ENCODE measurements around the gene DNER.

DNA sequence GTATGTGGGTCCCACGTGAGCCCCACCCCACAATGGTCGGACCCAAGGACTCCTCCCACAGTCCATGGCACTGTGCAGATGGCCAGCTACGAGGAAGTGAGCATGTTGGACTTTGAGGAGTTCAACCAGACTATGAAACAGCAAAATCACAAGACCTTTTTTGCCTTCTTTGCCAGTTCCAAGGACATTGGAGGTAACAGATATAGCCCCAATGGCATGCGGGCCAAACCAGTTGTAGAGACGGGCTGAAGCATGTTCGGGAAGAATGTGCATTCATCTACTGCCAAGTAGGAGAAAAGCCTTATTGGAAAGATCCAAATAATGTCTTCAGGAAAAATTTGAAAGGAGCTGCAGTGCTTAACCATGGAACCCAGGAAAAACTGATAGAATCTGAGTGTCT is 12.6 kb downstream of the DNER start:
- no peak for TF ChIP-seq POLR2A (IDR thresholded peaks at IDR 0.05)
- TF ChIP-seq, protein P1, sequence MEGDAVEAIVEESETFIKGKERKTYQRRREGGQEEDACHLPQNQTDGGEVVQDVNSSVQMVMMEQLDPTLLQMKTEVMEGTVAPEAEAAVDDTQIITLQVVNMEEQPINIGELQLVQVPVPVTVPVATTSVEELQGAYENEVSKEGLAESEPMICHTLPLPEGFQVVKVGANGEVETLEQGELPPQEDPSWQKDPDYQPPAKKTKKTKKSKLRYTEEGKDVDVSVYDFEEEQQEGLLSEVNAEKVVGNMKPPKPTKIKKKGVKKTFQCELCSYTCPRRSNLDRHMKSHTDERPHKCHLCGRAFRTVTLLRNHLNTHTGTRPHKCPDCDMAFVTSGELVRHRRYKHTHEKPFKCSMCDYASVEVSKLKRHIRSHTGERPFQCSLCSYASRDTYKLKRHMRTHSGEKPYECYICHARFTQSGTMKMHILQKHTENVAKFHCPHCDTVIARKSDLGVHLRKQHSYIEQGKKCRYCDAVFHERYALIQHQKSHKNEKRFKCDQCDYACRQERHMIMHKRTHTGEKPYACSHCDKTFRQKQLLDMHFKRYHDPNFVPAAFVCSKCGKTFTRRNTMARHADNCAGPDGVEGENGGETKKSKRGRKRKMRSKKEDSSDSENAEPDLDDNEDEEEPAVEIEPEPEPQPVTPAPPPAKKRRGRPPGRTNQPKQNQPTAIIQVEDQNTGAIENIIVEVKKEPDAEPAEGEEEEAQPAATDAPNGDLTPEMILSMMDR (IDR thresholded peaks at IDR 0.05): no peak
